ENCODE measurements around the gene DCAF17.
"Not testable (repeated sequence)": the region's sequence is repeated elsewhere in the genome, so short reads cannot be mapped to it uniquely, and the experiment has no call there.

Gene DCAF17

GRCh38 chr2:171411214-171411613 lies 22.8 kb upstream of the DCAF17 start:
- no peak for DNase-seq

DNA sequence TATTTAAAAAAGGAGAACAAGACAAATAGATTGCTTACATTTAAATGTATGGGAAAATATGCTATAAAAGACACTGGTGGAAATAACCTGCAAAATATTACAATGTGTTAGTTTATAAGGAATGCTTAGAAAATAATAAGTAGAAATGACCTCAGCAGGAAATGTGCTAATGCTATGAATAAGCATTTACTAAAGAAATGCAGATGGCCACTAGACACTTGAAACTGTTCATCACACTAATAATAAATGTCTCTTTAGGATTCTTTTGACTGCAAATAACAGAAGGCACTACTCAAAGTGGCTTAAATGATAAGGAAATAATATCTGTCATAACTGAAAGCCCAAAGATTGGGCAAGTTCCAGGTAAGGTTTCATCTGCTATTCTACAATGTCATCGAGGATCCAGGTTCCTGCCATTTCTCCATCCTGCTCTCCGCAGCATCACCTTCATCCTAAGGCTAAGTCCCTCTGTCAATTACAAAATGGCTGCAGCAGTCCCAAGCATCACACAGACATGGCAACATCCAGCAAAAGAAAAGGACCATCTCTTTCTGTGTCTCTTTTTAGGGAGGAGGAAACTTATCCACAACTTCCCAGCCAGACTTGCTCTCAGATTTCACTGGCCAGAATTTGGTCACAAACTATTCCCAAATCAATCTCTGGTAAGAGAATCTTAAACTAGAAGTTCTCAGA lies 22.1 kb upstream of the DCAF17 start:
- DNase-seq: no peak

DNA sequence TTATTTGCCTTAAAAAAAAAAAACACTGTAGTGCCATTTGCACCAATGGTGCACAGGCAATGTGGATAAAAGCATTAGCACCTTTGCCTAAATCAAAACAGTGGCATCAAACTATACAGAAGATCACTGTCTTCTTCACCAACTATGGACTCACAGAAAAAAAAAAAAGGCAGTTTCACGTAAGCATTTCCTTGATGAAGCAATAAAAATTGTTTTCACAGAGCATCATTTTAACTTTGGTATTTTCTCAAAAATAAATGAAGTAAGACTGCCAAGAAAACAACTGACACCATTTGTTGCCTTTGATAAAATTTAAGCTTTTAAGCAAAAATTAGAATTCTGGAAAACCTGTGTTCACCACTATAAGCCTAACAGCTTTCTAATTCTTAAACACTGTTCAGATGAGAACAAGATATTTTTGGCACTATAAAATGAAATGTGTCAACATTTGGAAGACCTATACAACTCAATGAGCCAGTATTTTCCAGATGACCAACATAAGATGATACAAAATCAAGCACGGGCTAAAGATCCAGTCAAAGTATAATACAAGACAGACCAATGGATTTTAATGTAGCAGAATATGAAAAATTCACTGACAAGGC lies 21.4 kb upstream of the DCAF17 start:
- DNase-seq: no peak

- DNase-seq: not testable (repeated sequence)
Measured at GRCh38 chr2:171414645-171415044, 19.4 kb upstream of the DCAF17 start.

- DNase-seq: peak; percentile 82 to 83
Measured at GRCh38 chr2:171416009-171416926, 17.8 kb upstream of the DCAF17 start.

- no peak for DNase-seq
Measured at GRCh38 chr2:171419333-171419732, 14.7 kb upstream of the DCAF17 start.

- no peak for DNase-seq
Measured at GRCh38 chr2:171420728-171421563, 13.1 kb upstream of the DCAF17 start.

DNA sequence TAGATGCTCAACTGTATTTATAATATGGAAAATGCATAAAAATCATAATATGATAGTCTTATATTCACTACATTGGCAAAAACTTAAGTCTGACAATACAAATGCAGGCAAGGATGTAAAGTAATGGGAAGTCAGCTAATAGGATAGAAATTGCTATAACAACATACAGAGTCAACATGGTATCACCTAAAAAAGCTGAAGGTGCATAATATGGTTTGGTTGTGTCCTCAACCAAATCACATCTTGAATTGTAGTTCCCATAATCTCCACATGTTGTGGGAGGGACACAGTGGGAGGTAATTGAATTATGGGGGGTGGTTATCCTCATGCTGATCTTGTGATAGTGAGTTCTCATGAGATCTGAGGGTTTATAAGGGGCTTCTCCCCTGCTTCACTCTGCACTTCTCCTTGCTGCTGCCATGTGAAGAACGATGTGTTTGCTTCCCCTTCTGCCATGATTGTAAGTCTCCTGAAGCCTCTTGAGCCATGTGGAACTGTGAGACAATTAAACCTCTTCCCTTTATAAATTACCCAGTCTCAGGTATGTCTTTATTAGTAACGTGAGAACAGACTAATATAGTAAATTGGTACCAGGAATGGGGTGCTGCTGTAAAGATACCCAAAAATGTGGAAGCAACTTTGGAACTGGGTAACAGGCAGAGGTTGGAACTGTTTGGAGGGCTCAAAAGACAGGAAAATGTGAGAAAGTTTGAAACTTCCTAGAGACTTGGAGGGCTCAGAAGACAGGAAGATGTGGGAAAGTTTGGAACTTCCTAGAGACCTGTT lies 11.1 kb upstream of the DCAF17 start:
- DNase-seq: not testable (repeated sequence)

DNA sequence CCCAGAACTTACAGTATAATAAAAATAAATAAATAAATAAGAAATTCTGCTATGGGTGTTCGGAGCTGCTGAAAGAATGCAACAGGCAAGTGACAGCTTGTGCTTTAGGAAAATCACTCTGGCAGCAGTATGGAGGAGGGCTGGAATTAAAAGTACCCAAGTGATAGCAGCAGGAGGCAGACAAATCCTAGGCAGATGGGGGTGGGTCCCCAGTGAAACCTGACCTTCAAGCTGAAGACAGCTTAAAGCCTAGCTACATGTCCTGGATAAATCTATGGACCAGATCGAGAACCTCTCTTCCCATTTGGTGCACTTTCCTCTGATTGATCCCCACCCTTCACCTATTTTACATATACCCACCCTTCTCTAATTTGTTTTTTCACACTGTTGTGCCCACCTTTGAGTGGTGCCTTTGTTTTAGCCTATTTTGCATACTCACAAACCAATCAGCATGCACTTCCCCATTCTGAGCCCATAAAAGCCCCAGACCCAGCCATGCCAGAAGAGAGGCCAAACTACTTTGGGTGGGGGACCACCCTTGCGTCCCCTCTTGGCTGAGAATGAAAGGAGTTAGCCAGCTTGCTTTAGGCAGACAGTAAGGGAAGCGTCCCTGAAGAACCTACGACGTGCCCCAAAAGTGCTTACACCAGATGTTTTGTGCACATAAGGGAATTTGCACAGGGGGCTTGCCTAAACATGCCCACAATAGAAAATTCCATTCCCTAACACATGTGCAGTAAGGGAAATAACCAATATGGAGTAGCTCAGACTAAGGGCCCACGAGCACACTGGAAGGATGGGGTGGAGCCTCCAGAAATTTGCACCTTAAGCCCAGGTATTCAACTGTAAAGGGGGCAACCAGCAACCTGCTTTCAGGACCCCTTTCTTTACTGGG lies 3.3 kb upstream of the DCAF17 start:
- no peak for DNase-seq

GRCh38 chr2:171431677-171432167 lies 2.3 kb upstream of the DCAF17 start:
- no peak for DNase-seq

DNA sequence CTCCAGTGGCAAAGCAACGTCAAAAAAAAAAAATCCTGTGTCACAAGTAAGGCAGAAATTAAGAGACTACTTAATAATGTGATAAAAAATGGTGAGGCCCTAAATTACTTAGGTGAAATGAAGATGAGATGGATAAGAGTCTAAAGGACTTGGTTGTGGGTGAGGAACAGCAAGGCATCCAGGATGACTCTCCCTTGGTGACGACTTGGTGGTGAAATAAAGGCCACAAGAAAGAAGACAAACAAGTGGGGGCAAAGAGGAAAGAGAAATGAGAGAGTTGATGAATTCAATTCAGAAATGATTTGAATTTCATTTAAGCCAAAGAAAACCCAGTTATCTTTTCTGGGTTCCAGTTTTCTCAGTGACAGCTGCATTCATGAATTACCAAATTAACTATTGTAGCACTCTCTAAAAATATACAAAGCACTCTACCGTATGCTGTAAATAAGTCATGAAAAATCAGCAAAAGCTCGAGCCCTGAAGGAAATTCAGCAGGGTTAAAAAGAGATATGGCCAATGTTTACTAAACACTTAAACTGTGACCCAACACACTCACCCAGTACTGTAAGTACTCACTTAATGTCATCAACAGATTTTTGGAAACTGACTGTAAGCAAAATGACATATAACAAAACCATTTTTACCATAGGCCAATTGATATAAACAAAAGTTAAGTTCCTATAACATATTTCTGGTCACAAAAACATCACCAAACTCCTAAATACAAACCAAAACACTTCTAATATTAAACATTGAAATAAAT lies 1.6 kb upstream of the DCAF17 start:
- DNase-seq: no peak

DNA sequence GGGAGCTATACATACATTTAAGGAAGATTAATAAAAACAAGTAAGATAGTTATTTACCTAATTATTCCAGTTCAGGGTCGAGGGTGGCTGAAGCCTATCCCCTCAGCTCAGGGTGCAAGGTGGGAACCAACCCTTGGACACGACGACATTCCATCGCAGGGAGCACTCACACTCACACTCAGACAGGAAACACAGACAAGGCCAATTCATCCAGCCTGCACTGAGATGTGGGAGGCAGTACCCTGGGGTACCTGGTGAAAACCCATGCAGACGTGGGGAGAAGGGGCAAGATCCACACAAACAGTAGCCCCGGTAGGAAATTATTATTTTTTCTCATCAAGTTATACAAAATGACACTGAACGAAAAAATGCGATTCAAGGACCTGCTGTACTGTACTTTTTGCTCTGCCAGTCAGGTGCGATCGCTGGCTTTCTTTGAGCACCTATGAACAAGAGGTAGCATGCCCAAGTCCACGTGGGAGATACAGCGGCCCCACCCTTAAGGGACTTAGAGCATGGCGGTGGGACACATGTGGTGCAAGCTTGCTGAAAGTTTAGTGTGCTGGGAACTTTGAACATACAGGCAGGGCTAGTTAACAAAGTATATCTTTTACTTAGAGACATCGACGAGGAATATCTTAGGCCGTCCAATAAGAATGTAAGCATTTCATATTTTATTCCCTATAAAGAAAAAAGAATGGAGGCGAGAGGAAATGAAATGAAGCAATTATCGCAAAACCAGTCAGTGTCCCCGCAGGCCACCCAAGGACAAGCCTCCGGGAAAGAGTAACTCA lies 860 bp upstream of the DCAF17 start:
- DNase-seq: peak; percentile 45 to 49

DNA sequence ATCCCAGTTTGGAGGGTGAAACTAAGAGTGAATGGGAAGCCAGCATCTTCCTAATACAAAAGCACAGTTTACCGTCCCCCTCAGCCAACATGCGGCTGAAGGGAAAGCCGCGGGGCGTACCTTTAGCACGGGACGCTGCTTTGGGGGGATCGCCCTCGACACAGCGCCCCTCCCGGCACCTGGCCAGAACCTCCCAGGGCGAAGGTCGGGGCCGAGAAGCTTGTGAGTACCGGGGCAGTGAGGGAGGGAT lies 338 bp upstream of the DCAF17 start, which contains the start of gene METTL8:
TSS of gene METTL8 (minus strand) at position 228 of the 250 bp plus-strand sequence. CDS start 41,805 bp downstream, outside the sequence.
- no peak for DNase-seq

DNA sequence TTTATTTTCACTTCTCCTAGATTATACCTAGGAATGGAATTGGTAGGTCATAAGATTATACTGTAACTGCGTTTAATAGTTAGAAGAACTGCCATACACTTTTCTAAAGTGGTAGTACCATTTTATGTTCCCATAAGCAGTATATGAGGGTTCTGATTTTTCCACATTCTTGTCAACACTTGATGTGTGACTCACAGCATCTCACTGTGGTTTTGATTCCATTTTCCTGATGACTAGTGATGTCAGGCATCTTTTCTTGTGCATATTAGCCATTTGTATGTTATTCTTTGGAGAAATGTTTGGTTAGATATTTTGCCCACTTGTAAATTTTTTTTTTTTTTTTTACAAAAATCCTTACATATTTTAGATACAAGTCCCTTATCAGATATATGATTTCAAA lies 2.3 kb downstream of the DCAF17 start:
- no peak for DNase-seq

GRCh38 chr2:171441470-171441869 lies 7.4 kb downstream of the DCAF17 start:
- no peak for DNase-seq

GRCh38 chr2:171447675-171448074 lies 13.6 kb downstream of the DCAF17 start:
- DNase-seq: no peak

GRCh38 chr2:171451074-171451473 lies 17.0 kb downstream of the DCAF17 start:
- no peak for DNase-seq

- no peak for DNase-seq
Measured at GRCh38 chr2:171452773-171453172, 18.7 kb downstream of the DCAF17 start.

DNA sequence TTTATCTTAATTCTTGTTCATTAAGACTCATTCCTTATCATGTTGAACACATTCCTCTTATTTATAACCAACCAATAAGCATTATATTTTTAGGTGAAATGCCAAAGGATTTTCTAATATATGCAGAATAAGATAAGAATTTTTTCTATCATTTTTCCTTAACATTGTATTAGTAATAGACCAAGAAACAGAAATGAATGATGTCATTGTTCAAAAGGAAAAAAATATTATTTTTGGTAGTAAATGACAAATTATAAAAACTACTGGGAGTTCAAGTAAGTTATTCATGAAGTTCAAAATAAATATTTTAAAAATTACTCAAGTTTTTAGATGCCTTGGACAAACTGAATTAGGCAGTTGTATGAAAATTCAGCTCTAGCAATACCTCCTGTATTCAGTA lies 25.5 kb downstream of the DCAF17 start:
- no peak for DNase-seq
